NCI-H774 (cell line): ENCODE data around the gene SLC66A3.
A peak's percentile ranks its signal among the peaks of the same experiment; 100 is the strongest.
"Not testable (repeated sequence)": the region's sequence is repeated elsewhere in the genome, so short reads cannot be mapped to it uniquely, and the experiment has no call there.

Experiments used
- DNase-seq: peaks from one replicate; lab custom pipeline; 2025; lab: John Stamatoyannopoulos, UW

Gene SLC66A3

GRCh38 chr2:11163439-11164317 lies 8.4 kb downstream of the SLC66A3 start:
- DNase-seq, result no peak

- DNase-seq, result not testable (repeated sequence)
Observed at GRCh38 chr2:11165046-11165445, 9.8 kb downstream of the SLC66A3 start.

- no peak for DNase-seq
Observed at GRCh38 chr2:11166476-11166875, 11.2 kb downstream of the SLC66A3 start.

- no peak for DNase-seq
Observed at GRCh38 chr2:11168488-11168887, 13.2 kb downstream of the SLC66A3 start.

GRCh38 chr2:11169333-11169732 lies 14.1 kb downstream of the SLC66A3 start:
- peak; percentile 37 for DNase-seq

GRCh38 chr2:11174222-11174621 lies 19.0 kb downstream of the SLC66A3 start:
- no peak for DNase-seq

- DNase-seq, result no peak
Observed at GRCh38 chr2:11175293-11175795, 20.1 kb downstream of the SLC66A3 start.

GRCh38 chr2:11177871-11178690 lies 22.8 kb downstream of the SLC66A3 start:
- DNase-seq, result no peak

GRCh38 chr2:11179196-11179595 lies 23.9 kb downstream of the SLC66A3 start:
- DNase-seq, result no peak

- DNase-seq, result no peak
Observed at GRCh38 chr2:11179899-11180298, 24.6 kb downstream of the SLC66A3 start.

- DNase-seq, result no peak
Observed at GRCh38 chr2:11180653-11181052, 25.4 kb downstream of the SLC66A3 start.

- DNase-seq, result no peak
Observed at GRCh38 chr2:11182951-11183350, 27.7 kb downstream of the SLC66A3 start.

- no peak for DNase-seq
Observed at GRCh38 chr2:11186145-11186544, 30.9 kb downstream of the SLC66A3 start.

GRCh38 chr2:11187083-11187619 lies 31.9 kb downstream of the SLC66A3 start:
- no peak for DNase-seq

GRCh38 chr2:11187731-11188130 lies 32.5 kb downstream of the SLC66A3 start:
- DNase-seq, result no peak

GRCh38 chr2:11196246-11196645 lies 41.0 kb downstream of the SLC66A3 start:
- DNase-seq, result no peak

GRCh38 chr2:11200651-11201050 lies 45.4 kb downstream of the SLC66A3 start:
- no peak for DNase-seq

- no peak for DNase-seq
Observed at GRCh38 chr2:11201969-11202368, 46.7 kb downstream of the SLC66A3 start.

- no peak for DNase-seq
Observed at GRCh38 chr2:11203480-11203879, 48.2 kb downstream of the SLC66A3 start.

GRCh38 chr2:11208083-11208482 lies 52.8 kb downstream of the SLC66A3 start:
- no peak for DNase-seq

- DNase-seq, result no peak
Observed at GRCh38 chr2:11212645-11213044, 57.4 kb downstream of the SLC66A3 start.

GRCh38 chr2:11213090-11213638 lies 57.9 kb downstream of the SLC66A3 start:
- DNase-seq, result no peak
